Right lobe of liver (tissue), 6 donors: ENCODE measurements around the gene LENG8. TPM values are rescaled to one million over a fixed set of nuclear protein-coding genes. Genes with fewer than 3 reads are reported as not detected.

ENCODE experiments used
- ATAC-seq, 4 donors: fragments of 200-7000 bp; cut with Tn5 transposase; one replicate each; pipeline ENCODE4 v1.9.1; 2020; ENCODE audit warnings: mild to moderate bottlenecking in 4 of 4, moderate library complexity in 4 of 4
- DNase-seq, 3 donors: peaks; one replicate each; pipeline ENCODE4 v3.0.0-alpha.2; 2020
- H3K27ac ChIP-seq, 3 donors: fragments of 200-600 bp; one replicate each; pipeline ENCODE4 v1.8.0; 2022
- H3K27me3 ChIP-seq, 2 donors: fragments of 200-600 bp; one replicate each; pipeline ENCODE4 v1.8.0; 2022
- H3K36me3 ChIP-seq, 4 donors: fragments of 200-600 bp; sonication (generic) in 1 of 4; one replicate each; pipeline versions ENCODE4 v1.5.1 to v1.8.0; 2017 to 2022; ENCODE audit warnings: control low read depth in 1 of 4
- H3K4me1 ChIP-seq, 4 donors: fragments of 200-600 bp; sonication (generic) in 1 of 4; one replicate each; pipeline versions ENCODE4 v1.5.1 to v1.8.0; 2017 to 2022; ENCODE audit warnings: control low read depth in 1 of 4
- H3K4me3 ChIP-seq, 3 donors: fragments of 200-600 bp; one replicate each; pipeline ENCODE4 v1.8.0; 2022
- H3K9me3 ChIP-seq, 4 donors: fragments of 200-600 bp; sonication (generic) in 1 of 4; one replicate each; pipeline versions ENCODE4 v1.5.1 to v1.8.0; 2017 to 2022; ENCODE audit warnings: control low read depth in 1 of 4
- POLR2A ChIP-seq: fragments of 450-650 bp; IDR thresholded peaks from one replicate; pipeline ENCODE4 v1.6.1; 2017; ENCODE audit warnings: antibody characterized with exemption, mild to moderate bottlenecking
- WGBS: methylation state at CpG from one replicate; pipeline ENCODE4 v1.1.6; 2018; ENCODE audit warnings: low coverage, low lambda C conversion rate; ENCODE audit not compliant: insufficient coverage; ENCODE audit errors: missing lambda C conversion rate; 5-methylcytosine and 5-hydroxymethylcytosine counted together
- intact Hi-C, 2 donors: fragments of 100-400 bp; cut with DNase I; formaldehyde crosslinking; loops; one replicate each; pipeline versions ENCODE4 v1.11.2 to v1.14.1; 2022
- total RNA-seq, 6 experiments: library from RNA; depleted of rRNA in 2 of 6; stranded (reverse); fragments of >200 nt in 2 of 6; fragmentation: NEBNext Ultra II Directional in 3 of 6; extraction: Animal tissue kit (Norgen Biotek cat#: 25700) in 3 of 6; gene quantifications; one replicate each; pipeline versions ENCODE4 v1.1.0 to v1.2.4, GENCODE V29; 2016 to 2023
- TF ChIP-seq, protein P1 (sequence below), 4 donors: fragments of 200-600 bp in 3 of 4; fragments of 450-650 bp in 1 of 4; IDR thresholded peaks; one replicate each; pipeline versions ENCODE4 v1.5.1 to v1.8.0; 2016 to 2022; ENCODE audit warnings: antibody characterized with exemption in 4 of 4, mild to moderate bottlenecking in 2 of 4
- donor health status: DM: no; HTN: yes; CAD: no.
- donor health status: DM: no; HTN: no; CAD: no.
- donor health status: DM: no; HTN: no; CAD: no.
- donor health status: DM: no; HTN: yes; CAD: no.
- donor health status: DM: no; HTN: yes; CAD: no.

Gene LENG8
- total RNA-seq, 6 experiments from 2014 or later: 29.8 to 66.3 (median 41.1) TPM

DNA sequence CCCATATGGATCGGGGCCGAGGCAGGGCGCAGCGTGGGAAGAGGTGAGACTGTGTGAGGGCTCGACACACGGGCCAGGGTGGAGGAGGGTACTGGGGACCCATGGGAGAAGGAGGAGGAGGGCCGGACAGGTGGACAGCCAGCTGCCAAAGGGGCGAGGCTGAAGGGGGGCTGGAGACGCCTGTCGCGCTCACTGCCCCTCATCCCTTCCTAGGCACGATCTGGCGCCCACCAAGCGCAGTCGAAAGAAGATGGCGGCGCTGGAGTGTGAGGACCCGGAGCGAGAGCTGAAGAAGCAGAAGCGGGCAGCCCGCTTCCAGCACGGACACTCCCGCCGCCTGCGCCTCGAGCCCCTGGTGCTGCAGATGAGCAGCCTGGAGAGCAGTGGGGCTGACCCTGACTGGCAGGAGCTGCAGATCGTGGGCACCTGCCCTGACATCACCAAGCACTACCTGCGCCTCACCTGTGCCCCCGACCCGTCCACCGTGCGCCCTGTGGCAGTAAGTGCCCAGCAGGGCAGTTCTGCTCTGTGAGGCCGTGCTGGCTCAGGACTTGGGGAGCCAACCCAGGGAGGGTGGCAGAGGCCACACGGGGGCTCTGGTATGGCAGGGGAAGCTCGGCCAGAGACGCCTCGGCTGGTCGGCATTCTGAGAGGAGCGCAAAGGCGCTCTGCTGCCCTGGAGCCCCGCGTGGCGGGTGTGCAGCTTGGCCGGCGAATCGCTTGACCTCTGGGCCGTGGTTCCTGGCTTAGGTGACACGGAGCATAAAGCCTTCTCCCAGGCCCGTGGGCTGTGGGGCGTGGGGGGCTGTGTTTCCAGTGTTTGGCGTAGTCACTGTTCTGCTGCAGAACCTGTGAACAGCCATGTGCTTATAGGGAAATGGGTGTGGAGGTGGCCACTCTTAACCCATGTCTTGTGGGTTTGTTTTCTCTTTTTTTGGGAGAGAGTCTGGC lies 7.7 kb downstream of the LENG8 start:
- Histone ChIP-seq H3K4me1 (peaks cover 0 to under 1% (median 0%) of the 10 kb centered on the region in 4 donors), H3K27me3 (no peaks in the 10 kb centered on the region), H3K4me3 (no peak overlapping the region), H3K36me3 (peaks cover 42 to 97% (median 69%) of the 10 kb centered on the region in 4 donors), H3K27ac (no peak overlapping the region), H3K9me3 (no peaks in the 10 kb centered on the region)
- 88% methylated on average over 12 of the region's 51 CpGs for WGBS
- intact Hi-C loops: no loop called here
- DNase-seq: no peak
- ATAC-seq: no peak
- TF ChIP-seq, protein P1, sequence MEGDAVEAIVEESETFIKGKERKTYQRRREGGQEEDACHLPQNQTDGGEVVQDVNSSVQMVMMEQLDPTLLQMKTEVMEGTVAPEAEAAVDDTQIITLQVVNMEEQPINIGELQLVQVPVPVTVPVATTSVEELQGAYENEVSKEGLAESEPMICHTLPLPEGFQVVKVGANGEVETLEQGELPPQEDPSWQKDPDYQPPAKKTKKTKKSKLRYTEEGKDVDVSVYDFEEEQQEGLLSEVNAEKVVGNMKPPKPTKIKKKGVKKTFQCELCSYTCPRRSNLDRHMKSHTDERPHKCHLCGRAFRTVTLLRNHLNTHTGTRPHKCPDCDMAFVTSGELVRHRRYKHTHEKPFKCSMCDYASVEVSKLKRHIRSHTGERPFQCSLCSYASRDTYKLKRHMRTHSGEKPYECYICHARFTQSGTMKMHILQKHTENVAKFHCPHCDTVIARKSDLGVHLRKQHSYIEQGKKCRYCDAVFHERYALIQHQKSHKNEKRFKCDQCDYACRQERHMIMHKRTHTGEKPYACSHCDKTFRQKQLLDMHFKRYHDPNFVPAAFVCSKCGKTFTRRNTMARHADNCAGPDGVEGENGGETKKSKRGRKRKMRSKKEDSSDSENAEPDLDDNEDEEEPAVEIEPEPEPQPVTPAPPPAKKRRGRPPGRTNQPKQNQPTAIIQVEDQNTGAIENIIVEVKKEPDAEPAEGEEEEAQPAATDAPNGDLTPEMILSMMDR (IDR thresholded peaks at IDR 0.05): no peak
- TF ChIP-seq POLR2A: no peak

DNA sequence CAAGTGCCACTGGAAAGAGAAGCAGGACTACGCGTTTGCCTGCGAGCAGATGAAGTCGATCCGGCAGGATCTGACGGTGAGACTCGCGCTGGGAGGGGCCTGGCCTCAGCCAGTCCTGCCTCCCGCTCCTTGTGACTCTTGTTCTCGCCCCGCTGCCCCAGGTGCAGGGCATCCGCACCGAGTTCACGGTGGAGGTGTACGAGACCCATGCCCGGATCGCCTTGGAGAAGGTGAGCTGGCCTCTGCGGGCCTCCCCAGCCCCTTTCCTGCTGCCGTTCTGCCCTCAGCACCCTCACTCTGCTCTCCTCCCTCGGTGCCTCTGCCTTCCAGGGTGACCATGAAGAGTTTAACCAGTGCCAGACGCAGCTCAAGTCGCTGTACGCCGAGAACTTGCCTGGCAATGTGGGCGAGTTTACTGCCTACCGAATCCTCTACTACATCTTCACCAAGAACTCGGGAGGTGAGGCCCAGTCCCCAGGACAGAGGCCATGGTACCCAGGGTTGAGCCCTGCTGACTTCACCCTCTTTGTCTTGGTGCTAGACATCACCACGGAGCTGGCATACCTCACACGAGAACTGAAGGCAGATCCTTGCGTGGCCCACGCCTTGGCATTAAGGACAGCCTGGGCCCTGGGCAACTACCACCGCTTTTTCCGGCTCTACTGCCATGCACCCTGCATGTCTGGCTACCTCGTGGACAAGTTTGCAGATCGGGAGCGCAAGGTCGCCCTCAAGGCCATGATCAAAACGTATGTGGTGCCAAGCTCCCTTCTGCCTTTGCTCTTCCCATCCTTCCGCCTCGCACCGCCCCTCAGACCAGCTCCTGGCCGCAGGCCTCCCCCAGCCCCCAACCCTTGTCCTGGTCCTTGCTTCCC lies 9.0 kb downstream of the LENG8 start:
- H3K27ac ChIP-seq: no peak overlapping the region
- no peak for TF ChIP-seq POLR2A
- no peak for ATAC-seq
- no peaks in the 10 kb centered on the region for H3K27me3 ChIP-seq
- intact Hi-C loops: no loop called here
- H3K36me3 ChIP-seq: peaks cover 31 to 91% (median 58%) of the 10 kb centered on the region in 4 donors
- peaks cover 0 to 12% (median 5%) of the 10 kb centered on the region in 4 donors for H3K4me1 ChIP-seq
- no peak overlapping the region for H3K4me3 ChIP-seq
- WGBS: 82% methylated on average over 5 of the region's 42 CpGs
- no peaks in the 10 kb centered on the region for H3K9me3 ChIP-seq
- no peak for DNase-seq

DNA sequence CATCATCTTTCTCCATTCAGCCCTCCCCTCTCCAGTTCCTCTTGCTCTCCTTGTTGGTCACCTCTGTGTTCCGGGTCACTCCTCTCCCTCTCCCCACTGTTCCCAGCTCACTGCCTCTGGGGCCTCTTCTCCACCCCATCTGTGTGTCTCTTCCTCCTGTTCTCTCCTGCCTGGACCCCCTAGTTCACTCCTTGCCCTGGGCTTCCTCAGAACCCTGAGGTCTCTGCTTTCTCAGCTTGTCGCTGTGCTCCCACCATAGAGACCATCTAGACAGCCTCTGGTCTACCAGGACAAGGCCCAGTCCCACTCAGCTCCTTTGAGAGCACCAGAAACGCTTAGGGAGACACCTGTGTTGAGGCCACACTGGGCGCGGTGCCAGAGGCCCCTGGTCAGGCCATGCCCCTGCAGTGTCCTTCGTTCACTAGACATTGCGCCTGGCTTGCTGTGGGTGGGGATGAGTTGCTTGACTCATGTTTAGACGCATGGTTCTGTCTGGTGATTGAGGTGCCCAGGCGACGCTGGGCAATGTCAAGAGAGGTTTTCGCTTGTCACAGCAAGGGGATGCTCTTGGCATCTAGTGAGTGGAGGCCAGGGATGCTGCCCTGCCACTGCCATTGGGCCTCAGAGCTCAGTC lies 9.8 kb downstream of the LENG8 start:
- TF ChIP-seq, protein P1 (IDR thresholded peaks at IDR 0.05): no peak
- no peak for TF ChIP-seq POLR2A
- Histone ChIP-seq H3K4me1 (peaks cover 0 to 12% (median 5%) of the 10 kb centered on the region in 4 donors), H3K4me3 (no peak overlapping the region), H3K27ac (no peak overlapping the region), H3K9me3 (no peaks in the 10 kb centered on the region), H3K27me3 (no peaks in the 10 kb centered on the region), H3K36me3 (peaks cover 31 to 83% (median 51%) of the 10 kb centered on the region in 4 donors)
- DNase-seq (no peak), ATAC-seq (no peak)
- 70% methylated on average over 3 of the region's 11 CpGs for WGBS
- intact Hi-C loops: no loop called here

DNA sequence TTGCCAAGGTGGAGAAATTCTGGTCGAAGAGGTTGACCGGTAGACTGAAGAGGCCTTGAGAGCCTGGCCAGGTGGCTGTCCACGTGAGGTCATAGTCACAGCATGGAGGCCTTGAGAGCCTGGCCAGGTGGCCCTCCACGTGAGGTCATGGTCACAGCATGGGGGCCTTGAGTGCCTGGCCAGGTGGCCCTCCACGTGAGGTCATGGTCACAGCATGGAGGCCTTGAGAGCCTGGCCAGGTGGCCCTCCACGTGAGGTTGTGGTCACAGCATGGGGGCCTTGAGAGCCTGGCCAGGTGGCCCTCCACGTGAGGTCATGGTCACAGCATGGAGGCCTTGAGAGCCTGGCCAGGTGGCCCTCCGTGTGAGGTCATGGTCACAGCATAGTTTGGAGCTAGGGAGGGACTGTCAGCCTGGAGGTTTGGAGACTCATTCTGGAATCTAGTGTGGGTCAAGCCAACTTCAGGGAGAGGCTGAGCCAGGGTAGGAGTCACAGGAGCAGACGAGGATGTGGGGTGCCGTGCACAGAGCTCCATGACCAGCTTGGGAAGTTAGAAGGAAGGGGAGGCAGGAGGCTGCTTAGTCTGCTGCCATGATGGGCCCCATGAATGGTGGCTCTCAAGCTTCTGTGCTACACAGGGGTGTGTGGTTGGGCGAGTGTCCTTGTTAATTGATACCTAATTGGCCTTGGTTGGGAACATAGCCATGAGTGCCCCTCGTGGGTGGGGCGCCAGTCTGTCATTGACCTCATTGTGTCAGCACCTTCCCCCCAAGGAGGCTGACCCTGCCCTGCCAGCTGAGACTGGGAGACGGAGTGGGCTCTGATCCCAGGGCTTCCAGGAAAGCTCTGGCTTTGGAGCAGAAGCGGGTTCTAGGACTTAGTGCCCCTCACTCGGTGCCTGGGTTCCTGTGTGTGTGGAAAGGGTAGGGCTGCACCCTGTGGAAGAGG lies 10.6 kb downstream of the LENG8 start:
- no peaks in the 10 kb centered on the region for H3K27me3 ChIP-seq
- no peak overlapping the region for H3K27ac ChIP-seq
- peaks cover 0 to 12% (median 5%) of the 10 kb centered on the region in 4 donors for H3K4me1 ChIP-seq
- WGBS: 75% methylated on average over 7 of the region's 16 CpGs
- no peak for DNase-seq
- intact Hi-C loops: no loop called here
- no peak overlapping the region for H3K4me3 ChIP-seq
- no peak for TF ChIP-seq POLR2A
- TF ChIP-seq, protein P1 (IDR thresholded peaks at IDR 0.05): no peak
- peaks cover 24 to 75% (median 47%) of the 10 kb centered on the region in 4 donors for H3K36me3 ChIP-seq
- ATAC-seq: no peak
- H3K9me3 ChIP-seq: no peaks in the 10 kb centered on the region
